Astrocyte of the spinal cord (primary cell): ENCODE measurements around the gene RPUSD3.

ENCODE experiments used
- DNase-seq: peaks from one replicate; pipeline ENCODE4 v3.0.0; 2011; ENCODE audit warnings: low read depth, low spot score
- H3K4me3 ChIP-seq: 2 replicates; pipeline ENCODE4 v1.5.1; 2011; ENCODE audit warnings: low read depth, mild to moderate bottlenecking, low read length, moderate library complexity
- in situ Hi-C: cut with HindIII; loops from 2 replicates; pipeline ENCODE4 v1.10.0; 2017; ENCODE audit warnings: low sequenced_read_pairs
- TF ChIP-seq, protein P1 (sequence below): IDR thresholded peaks from 2 replicates; pipeline ENCODE4 v1.5.1; 2012; ENCODE audit warnings: low read depth, mild to moderate bottlenecking, low read length, inconsistent platforms

The RPUSD3 gene, protein sequence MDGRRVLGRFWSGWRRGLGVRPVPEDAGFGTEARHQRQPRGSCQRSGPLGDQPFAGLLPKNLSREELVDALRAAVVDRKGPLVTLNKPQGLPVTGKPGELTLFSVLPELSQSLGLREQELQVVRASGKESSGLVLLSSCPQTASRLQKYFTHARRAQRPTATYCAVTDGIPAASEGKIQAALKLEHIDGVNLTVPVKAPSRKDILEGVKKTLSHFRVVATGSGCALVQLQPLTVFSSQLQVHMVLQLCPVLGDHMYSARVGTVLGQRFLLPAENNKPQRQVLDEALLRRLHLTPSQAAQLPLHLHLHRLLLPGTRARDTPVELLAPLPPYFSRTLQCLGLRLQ

DNA sequence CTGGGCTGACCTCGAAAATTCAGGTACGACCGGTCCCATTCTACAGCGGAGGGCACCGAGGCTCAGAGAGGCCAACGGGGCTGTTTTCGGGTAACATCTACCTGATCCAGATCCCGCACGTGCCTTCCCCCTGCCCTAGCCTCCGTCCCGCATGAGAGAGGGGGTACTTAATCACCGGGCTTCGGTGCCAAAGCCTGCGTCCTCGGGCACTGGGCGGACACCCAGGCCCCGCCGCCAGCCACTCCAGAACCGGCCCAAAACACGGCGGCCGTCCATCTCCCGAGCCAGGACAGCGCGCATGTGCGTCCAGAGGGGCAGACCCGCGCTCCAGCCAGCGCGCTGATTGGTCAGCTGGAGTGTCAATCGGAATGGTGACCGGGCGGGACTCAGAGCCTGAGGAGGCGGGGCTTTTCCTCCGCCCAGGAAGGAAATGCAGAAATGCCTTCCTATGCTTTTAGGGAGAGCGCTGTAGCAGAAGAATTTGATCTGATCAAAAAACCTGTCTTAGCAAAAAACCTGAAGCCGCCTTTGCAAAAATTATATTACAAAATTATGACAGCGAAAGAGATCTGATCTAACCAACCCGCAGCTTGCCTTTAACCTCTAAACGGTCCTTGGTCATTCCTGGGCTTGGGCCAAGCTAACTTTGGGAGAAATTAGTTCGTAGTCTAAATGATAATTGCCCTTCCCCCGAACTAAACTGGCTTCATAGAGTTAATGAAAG, at the start of gene RPUSD3:
TSS of gene RPUSD3 (minus strand) at position 294 of the 724 bp plus-strand sequence. CDS start at position 276, 18 bp downstream.
- peak within 1 kb of the TSS; percentile 89 for H3K4me3 ChIP-seq
- peak; percentile 95 for DNase-seq
- TF ChIP-seq, protein P1, sequence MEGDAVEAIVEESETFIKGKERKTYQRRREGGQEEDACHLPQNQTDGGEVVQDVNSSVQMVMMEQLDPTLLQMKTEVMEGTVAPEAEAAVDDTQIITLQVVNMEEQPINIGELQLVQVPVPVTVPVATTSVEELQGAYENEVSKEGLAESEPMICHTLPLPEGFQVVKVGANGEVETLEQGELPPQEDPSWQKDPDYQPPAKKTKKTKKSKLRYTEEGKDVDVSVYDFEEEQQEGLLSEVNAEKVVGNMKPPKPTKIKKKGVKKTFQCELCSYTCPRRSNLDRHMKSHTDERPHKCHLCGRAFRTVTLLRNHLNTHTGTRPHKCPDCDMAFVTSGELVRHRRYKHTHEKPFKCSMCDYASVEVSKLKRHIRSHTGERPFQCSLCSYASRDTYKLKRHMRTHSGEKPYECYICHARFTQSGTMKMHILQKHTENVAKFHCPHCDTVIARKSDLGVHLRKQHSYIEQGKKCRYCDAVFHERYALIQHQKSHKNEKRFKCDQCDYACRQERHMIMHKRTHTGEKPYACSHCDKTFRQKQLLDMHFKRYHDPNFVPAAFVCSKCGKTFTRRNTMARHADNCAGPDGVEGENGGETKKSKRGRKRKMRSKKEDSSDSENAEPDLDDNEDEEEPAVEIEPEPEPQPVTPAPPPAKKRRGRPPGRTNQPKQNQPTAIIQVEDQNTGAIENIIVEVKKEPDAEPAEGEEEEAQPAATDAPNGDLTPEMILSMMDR = no peak
- in situ Hi-C loops = no loop called here

DNA sequence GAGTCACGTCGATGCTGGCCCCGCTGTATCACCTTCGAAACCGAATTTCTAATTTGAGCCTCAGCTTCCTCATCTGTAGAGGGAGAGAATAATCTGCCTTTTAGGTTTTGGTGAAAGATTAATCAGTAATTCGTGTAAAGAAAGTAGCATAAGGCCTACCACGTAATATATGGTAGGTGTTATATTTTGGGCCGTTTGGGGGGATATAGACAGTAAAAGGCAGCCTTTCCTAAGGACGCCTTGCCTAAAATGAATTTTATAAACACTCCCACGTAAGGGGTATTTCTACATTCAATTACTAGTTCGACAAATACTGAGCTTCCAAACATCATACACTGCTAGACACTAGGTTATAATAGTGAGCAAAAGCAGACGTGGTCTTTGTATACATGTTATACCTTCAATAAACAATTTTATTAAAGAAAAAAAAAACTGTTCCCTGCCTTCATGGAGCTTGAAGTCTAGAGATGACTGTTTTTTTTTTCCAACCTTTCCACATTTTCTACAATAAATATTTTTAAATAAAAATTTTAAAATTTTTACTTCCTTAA, 47.3 kb upstream of the RPUSD3 start:
- H3K4me3 ChIP-seq = peak overlapping the region; percentile 84
- no peak for DNase-seq
- TF ChIP-seq, protein P1 = no peak
- in situ Hi-C loops = no loop called here

DNA sequence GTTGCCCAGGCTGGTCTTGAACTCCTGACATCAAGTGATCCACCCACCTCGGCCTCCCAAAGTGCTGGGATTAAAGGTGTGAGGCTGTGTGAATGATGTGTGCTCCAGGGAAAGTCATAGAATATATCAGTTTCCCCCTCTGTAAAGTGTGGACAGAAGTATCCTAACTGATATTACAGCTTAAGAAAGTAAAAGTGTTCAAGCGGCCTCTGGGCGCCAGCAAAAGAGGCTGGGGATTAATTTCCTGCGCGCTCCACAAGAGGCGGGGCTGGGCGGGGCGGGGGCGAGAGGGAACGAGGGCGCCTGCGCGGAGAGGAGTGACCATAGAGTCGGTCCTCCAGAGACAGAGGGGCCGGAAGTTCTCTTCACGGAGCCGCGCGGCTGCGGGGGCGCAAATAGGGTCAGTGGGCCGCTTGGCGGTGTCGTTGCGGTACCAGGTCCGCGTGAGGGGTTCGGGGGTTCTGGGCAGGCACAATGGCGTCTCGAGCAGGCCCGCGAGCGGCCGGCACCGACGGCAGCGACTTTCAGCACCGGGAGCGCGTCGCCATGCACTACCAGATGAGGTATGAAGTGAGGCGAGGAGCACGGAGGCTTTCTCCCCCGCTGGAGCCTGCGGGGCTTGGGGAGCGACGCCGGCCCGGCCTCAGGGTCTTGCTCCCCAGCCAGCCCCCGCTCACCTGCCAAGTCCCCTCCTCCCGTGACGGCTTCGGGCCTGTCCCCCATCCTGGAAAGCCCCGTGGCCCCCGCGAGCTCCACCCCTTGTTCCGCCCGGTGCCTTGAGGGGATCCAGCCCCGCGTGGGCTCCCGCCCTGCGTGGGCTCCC, 46.7 kb upstream of the RPUSD3 start, which contains the start of gene JAGN1:
TSS of gene JAGN1 (plus strand) at position 362 of the 823 bp plus-strand sequence. CDS start at position 475, 113 bp downstream.
- in situ Hi-C loops = no loop called here
- peak within 1 kb of the TSS; percentile 84 for H3K4me3 ChIP-seq
- peak; percentile 91 for DNase-seq
- TF ChIP-seq, protein P1 = no peak

DNA sequence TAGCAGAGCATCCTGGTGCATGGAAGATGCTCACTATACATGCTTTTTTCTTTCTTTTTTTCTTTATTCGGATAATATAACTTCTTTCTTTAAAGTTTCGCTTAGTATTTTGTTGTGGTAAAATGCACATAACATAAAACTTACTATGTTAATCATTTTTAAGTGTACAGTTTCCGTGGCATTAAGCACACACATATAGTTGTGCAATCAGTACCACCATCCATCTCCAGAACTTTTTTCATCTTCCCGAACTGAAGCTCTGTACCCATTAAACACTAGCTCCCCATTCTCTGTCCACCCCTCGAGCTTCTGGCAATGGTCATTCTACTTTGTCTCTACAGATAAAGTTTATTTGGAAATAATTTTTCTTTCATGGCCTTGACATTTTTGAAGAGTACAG, 45.6 kb upstream of the RPUSD3 start:
- TF ChIP-seq, protein P1 = no peak
- in situ Hi-C loops = no loop called here
- no peak for DNase-seq
- no peak overlapping the region for H3K4me3 ChIP-seq

DNA sequence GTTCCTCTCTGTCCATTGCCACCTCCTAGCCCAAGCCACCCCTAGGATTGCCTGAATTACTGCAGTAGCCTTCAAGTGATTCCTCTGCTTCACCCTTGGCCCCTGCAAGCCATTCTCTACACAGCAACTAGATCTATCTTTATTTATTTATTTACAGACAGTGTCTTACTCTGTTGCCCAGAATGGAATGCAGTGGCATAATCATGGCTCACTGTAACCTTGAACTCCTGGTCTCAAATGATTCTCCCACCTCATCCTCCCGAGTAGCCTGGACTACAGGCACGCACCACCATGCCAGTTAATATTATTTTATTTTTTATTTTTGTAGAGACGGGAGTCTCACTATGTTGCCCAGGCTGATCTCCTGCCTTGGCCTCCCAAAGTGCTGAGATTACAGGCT, 44.7 kb upstream of the RPUSD3 start:
- no peak overlapping the region for H3K4me3 ChIP-seq
- DNase-seq = no peak
- in situ Hi-C loops = no loop called here
- TF ChIP-seq, protein P1 = no peak

DNA sequence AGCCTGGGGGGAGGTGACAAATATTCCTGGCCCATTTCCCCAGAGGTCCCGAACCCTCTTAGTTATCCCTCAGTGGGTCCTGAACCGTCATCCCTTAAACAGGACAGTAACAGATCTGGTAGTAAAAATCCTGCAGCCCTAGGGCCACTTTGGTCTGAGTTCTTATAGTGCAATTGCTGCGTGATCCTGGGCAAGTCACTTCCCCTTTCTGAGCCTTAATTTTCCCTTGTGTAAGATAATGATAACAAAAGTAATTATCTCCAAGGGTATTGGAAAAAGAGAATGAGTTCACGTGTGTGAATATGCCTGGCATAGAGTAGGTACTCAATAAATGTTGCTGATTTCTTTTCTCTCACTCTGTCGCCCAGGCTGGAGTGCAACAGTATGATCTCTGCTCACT, 43.7 kb upstream of the RPUSD3 start:
- DNase-seq = no peak
- in situ Hi-C loops = no loop called here
- TF ChIP-seq, protein P1 = no peak
- no peak overlapping the region for H3K4me3 ChIP-seq
